Left colon (tissue), 2 donors: Measurements from ENCODE around the gene PPP3R1. TPM values are rescaled to one million over a fixed set of nuclear protein-coding genes. Genes with fewer than 3 reads are reported as not detected.

Experiments used
- ATAC-seq: fragments of 200-7000 bp; cut with Tn5 transposase; one replicate; pipeline ENCODE4 v1.9.1; 2020; ENCODE audit warnings: mild to moderate bottlenecking, moderate library complexity
- DNase-seq, 2 donors: peaks; one replicate each; pipeline ENCODE4 v3.0.0-alpha.2; 2020
- intact Hi-C, 2 donors: fragments of 100-400 bp; cut with DNase I in 1 of 2; cut with micrococcal nuclease in 1 of 2; formaldehyde crosslinking; loops; one replicate each; pipeline versions ENCODE4 v1.11.2 to v1.14.0; 2022; cut with DNase I, micrococcal nuclease
- total RNA-seq, 2 donors: library from RNA; stranded (reverse); fragmentation: NEBNext Ultra II Directional; extraction: Animal tissue kit (Norgen Biotek cat#: 25700); gene quantifications; one replicate each; pipeline ENCODE4 v1.2.1, GENCODE V29; 2021
- donor health status: DM: no; HTN: no; CAD: no.
- donor health status: DM: yes; HTN: yes; CAD: no.

The PPP3R1 gene
- total RNA-seq, 2 donors from 2014 or later = 54.7 to 56.3 TPM

DNA sequence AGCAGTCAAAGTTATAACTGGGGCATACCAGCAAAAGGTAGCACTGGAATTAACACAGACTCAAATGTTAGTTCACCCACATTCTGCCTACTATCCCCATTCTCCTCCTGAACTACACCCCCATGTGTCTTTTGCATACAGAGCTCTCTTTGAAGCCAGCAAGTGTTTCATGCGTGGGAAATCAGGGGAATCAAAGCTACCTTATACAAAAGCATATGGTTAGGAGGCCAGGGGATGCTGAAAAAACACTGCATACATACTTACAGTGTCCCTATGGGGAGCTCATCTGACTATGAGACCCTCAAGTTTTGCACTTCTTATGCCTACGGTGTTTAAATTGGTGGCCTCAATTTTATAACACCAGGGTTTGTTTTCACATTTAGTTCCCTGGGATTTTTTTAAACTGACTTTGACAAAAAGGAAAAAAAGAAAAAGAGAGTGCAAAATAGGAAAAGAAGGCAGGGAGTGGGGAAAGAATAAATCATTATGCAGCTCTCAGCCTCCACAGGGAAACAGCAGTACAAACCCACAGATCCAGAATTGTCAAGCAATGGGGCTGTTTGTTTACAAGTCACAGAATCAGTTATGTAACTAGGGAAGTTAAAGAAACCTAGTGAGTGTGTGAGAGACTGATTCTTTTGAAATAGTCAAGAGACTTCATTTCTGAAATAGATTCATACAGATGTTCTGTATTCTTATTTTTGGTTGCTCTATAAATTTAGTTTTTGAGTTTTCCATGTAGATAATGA lies 20.1 kb upstream of the PPP3R1 start:
- intact Hi-C loops = no loop called here
- DNase-seq (no peak), ATAC-seq (no peak)

DNA sequence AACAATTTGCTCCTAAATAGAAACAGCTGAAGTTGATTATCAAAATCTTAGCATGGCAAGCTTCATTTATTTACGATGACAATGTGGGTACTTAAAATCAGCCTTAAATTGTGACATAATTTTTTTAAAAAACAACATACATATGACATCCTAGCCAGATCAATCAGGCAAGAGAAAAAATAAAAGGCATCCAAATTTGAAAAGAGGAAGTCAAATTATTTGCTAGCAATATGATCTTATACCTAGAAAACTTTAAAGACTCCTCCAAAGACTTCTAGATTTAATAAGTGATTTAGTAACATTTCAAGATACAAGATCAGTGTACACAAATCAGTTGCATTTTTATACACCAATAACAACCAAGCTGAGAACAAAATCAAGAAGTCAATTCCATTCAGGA lies 14.3 kb upstream of the PPP3R1 start:
- ATAC-seq = no peak
- intact Hi-C loops = no loop called here

DNA sequence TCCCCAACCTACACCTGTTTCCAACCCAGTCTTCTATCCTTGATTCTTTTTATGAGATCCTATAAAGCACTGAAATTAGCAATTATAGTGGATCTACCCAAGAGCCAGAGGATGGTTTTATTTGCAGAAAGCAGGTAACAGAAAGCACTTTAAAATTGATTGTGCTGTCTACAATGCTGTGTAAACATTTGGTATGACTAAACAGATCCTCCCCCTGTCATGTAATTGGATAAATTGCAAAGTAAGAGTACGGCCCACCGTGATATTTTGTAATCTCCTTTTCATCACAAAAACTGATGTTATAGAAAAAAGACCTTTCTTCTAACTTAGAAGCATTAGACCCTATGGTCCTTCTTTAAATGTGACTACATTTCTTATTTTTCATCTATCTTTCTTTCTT lies 11.3 kb upstream of the PPP3R1 start:
- no peak for ATAC-seq
- intact Hi-C loops = no loop called here
- DNase-seq = no peak

More for the DNA sequence above, 14.3 kb upstream of the PPP3R1 start:
- DNase-seq = no peak

DNA sequence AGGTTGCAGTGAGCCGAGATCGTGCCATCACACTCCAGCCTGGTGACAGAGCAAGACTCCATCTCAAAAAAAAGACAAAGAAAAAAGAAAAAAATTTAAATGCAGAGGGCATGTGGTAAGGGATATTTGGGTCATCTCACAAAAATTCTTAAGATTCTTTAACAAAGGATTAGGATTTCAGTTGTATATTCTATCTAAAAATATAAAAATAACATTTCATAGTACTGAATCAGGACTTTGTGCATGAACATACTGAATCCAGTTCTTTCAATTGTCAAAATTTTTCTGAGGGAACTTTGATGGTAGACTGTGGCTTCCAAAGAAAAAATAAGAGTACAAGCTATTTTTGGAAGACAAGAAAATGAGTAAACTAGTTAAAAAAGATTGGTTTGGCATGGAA lies 6.5 kb upstream of the PPP3R1 start:
- ATAC-seq = no peak
- intact Hi-C loops = no loop called here

DNA sequence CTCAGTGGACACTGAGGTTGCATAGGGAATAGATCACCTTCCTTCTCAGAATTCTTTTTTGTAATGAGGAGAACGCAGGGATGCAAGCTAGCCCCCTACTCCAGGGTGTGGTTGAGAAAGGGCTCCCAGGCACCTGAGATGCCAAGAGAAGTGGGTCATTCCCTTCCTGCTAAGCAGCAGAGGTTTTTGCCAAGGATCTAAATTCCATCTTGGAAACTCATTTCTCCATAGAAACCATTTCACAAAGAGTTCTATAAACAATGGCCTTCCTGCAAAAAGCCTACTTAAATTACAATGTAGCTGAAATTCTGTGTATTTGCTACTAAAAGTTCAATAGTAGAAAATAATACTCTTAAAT lies 3.7 kb upstream of the PPP3R1 start:
- intact Hi-C loops = no loop called here
- ATAC-seq = no peak
- DNase-seq = no peak

More for the DNA sequence above, 6.5 kb upstream of the PPP3R1 start:
- no peak for DNase-seq

DNA sequence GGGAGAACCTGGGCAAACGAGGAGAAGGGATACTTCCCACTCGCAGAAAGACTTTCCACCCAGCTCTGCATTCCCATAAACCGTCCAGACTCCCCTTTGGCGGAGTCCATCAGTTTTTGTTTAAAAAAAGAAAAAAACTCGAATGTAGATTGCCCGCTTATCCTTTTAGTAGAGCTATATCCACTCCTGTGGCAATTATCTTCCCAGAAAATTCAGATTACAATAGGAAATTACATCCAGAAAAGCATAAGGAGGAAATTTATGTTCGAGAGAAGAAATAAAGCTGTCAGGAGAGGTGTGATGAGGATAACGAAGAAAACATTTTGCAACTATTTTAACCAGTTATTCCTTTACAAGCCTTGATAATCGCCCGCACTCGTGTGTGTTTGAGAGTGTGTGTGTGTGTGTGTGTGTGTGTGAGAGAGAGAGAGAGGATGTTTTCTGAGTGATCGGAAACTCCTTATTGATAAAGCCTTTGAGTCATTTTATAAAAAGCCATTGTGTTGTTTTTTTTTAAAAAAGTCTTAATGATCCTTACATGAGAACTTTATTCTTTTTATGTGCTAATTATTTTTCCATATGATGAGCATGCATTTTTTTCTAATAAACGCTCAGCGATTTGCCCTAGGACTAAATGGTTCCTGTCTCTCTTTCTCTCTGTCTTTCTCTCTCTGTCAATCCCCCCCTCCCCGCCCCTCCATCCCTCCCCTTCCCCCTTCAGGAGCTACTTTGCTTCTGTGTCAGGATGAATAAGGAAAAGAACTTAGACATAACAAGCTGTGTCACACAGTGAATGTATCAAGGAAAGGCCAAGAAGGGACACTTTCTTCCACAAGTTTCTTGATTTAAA lies 1.1 kb upstream of the PPP3R1 start:
- ATAC-seq (no peak), DNase-seq (peak in 1 of 2 donors; percentile 21)
- intact Hi-C loops = no loop called here

DNA sequence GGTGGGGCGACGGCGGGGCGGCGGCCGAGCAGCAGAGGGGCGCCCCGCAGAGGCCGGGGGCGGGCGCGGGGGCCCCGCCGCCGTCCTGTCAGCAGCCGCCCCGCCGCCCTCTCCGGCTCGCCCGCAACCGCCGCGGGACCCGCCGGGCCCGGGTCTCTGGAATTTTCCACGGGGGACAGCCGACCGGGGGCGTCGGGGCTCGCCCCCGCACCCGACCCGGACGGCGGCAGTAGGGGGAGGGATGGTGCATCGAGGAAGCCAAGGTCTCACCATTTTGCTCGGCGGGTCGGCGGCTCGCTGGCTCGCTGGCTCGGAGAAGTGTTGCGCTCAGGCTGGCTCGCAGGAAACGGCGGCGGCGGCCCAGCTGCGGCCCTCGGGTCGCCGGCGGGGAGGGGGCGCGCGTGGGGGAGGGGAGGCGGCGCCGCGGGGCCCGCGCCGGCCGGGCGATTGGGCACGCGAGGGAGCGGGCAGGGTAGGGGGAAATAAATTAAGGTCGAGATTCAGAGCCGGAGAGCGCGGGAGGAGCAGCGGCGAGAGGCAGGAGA lies 405 bp downstream of the PPP3R1 start:
- peak; percentile 9 for ATAC-seq
- DNase-seq = peak; percentile 35 to 60
- intact Hi-C loops = no loop called here

DNA sequence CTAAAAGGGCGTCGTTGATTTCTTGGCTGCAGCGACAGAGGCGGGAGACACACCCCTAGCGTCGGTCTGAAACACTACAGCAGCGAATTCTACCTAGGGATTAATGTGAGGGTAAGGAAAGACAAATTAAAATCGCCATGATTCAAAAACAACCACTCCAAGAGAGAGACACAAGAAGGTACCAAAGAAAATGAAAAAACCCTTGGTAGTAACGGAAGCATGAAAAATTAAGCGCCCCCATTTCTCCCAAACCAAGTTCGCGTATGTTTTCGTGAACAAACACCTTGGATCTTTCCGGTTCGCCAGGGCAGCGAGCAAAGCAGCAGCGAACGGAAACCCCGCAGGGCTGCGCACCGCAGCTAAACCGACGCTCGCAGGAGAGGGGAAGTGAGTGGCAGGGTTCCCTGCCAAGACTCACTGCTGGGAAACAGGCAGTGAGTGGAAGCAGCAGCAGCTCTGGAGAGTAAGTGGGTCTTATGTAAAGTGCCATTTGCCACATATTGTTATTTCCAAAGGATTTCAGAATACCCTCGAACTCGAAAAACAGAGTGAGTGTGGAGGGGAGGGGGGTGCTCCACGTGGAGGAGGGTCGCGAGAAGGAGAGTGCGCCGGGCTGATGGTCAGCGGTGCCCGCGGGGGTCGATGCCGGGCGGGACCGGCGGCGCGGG lies 1.0 kb downstream of the PPP3R1 start:
- DNase-seq (peak; percentile 49 to 80), ATAC-seq (peak; percentile 24)
- intact Hi-C loops = no loop called here

DNA sequence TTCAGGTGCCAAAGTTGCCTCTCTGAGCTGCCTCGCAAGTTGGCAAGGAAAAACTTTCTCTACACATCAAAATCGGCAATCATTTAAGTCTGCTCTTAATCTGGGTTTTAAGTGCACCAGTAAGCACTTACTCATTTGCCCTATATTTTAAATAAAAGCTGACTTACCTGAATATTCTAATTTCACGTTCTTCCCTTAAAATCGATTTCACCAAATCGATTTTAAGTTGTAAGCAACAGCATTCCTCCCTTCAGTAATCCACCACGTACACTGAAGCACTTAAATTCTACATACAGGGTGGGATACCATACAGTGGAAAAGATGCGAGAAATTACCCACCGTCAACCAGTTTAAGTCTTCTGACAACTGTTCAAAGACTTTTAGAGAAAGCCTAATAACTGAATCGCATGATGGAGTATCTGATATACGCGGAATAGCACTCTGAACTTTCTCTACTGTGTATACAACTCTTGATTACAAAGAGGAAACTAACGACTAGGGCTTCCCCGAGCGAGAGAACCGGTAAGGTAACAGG lies 1.6 kb downstream of the PPP3R1 start:
- intact Hi-C loops = no loop called here

DNA sequence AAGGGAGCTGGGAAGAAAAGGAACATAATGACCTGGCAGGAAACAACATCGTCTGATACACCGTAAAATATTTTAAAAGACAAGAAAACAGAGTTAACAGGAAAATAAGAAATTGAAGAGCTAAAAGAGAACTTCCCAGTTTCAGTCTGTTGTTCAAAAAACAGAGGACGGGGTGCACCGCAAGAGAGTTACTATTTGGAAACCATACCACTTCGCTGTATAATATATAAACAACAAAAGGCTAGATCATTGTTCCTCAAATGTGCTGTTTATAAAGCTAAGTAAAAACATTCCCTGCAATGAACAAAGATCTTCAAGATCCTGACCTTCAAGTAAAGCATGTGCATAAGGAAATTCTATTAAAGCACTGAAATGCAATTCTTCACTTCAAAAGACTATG lies 2.1 kb downstream of the PPP3R1 start:
- DNase-seq = no peak
- ATAC-seq = no peak
- intact Hi-C loops = no loop called here

More for the DNA sequence above, 1.6 kb downstream of the PPP3R1 start:
- ATAC-seq (peak; percentile 73), DNase-seq (peak in 1 of 2 donors; percentile 87)

DNA sequence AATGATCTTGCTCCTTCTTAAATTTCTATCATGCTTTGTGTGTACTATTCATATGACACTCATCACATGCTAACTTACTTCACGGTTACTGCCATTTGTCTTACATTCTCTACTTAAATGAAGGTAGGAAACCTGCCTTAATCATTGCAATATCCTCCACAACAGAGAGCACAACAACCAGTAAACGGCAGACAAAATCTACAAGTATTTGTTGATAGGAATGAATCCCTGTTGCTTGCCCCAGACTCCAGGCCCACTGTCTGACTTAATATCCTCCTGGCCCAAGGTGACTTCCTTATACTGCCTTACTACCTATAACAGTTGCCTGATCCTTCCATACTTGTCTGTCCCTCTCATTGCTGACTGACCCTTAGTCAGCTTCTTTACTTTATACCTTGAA lies 3.5 kb downstream of the PPP3R1 start:
- DNase-seq (no peak), ATAC-seq (no peak)
- intact Hi-C loops = loop anchor here in 1 of 2 donors (10.0 kb wide), 1 partner anchor 54 kb away; no protein-coding TSS in a partner anchor

DNA sequence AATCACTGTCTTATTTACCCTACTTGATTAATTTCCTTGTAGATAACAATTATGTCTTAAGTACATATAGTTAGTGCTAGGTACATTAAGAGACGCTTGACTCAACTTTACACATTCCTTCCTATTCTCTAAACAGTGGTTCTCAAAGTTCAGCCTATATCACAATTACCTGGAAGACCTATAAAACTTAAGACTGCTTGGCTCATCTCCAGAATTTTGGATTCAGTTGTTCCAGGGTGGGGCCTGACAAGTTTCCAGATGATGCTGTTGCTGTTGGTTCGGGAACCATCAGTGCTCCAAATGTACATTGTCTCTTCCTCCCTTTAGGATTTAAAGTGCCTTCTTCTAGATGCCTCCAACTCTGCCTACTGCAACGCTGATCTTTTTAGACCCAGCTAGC lies 4.0 kb downstream of the PPP3R1 start:
- intact Hi-C loops = loop anchor here in 1 of 2 donors (10.0 kb wide), 1 partner anchor 54 kb away; no protein-coding TSS in a partner anchor
- DNase-seq = no peak
- no peak for ATAC-seq

DNA sequence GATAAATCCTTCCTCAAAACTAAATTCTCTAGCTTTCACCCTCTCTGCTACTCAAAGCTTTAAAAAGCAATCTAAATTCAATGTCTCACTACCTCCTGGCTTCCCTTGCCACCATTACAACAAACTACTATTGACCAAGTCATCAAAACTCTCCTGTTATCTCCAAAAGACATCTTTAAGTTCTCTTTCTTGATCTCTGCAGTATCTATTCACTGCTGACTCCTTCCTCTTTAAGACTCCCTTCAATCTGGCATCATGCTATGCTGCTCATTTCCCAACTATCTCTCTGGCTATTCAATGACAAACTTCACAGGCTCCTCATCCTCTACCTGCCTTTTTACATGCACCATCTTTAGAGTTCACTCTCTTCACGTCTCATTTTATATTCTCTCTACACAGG lies 5.9 kb downstream of the PPP3R1 start:
- intact Hi-C loops = loop anchor here in 1 of 2 donors (10.0 kb wide), 1 partner anchor 52 kb away; no protein-coding TSS in a partner anchor
- DNase-seq = no peak
- ATAC-seq = no peak

DNA sequence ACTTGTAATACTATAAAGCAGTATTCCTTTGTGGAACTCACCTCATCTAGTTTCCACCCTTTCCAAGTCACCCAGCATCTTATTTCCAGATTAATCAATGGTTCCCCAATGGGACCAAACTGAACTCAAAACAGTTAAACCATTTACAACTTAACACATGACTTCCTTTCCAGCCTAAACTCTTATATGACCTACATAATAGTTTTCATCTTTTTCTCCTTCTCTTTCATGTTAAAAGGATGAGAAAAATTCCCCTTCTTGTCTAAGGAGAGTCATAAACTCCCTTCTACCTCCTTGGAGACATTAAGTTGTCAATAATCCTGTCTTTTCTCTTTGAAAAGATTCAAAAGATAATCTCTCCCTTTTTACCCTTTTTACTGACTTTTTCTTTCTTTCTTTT lies 6.7 kb downstream of the PPP3R1 start:
- DNase-seq = no peak
- intact Hi-C loops = loop anchor here in 1 of 2 donors (10.0 kb wide), 1 partner anchor 51 kb away; no protein-coding TSS in a partner anchor
- ATAC-seq = no peak

DNA sequence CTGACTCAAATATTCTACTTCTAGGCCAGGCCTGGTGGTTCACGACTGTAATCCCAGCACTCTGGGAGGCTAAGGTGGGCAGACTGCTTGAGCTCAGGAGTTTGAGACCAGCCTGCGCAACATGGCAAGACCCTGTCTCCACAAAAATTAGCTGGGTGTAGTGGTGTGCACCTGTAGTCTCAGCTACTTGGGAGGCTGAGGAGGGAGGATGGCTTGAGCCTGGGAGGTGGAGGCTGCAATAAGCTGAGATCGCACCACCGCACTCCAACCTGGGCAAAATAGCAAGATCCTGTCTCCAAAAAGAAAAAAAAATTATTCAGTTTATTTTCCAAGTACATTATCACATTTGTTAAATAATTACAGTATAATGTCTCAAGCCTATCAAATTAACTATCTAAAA lies 7.3 kb downstream of the PPP3R1 start:
- DNase-seq (no peak), ATAC-seq (no peak)
- intact Hi-C loops = loop anchor here in 1 of 2 donors (10.0 kb wide), 1 partner anchor 50 kb away; no protein-coding TSS in a partner anchor

DNA sequence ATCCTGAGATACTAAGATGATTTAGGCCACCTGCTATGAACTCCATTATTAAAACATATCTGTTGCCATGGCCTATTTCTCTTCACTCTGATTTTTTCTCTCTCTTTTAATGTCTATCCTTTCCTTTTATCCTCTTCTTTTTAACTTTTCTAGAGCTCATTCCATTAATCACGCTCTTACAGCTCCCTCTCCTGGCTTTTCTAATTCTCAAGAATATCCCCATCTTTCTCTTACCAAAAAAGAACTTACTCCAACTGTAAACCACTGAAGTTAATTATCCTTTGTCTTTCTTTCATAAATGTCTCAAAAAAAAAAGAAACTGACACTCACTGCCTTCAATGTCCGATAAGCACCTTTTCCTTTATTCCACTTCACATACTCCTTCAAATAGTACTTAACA lies 7.9 kb downstream of the PPP3R1 start:
- ATAC-seq (no peak), DNase-seq (no peak)
- intact Hi-C loops = loop anchor here in 1 of 2 donors (10.0 kb wide), 1 partner anchor 50 kb away; no protein-coding TSS in a partner anchor

DNA sequence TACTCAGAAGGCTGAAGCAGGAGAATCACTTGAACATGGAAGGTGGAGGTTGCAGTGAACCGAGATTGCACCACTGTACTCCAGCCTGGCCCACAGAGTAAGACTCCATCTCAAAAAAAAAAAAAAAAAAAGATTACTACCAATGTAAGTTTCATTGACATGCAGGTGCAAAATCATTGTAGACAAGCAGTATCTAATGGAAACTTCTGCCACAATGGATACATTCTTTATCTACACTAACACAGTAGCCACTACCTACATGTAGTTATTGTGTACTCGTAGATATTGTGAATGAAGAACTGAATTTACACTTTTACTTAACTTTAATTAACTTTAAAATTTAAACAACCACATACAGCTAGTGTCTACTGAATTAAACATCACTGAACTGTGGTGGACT lies 10.6 kb downstream of the PPP3R1 start:
- intact Hi-C loops = loop anchor here in 1 of 2 donors (10.0 kb wide), 1 partner anchor 47 kb away; no protein-coding TSS in a partner anchor
- ATAC-seq (no peak), DNase-seq (no peak)

DNA sequence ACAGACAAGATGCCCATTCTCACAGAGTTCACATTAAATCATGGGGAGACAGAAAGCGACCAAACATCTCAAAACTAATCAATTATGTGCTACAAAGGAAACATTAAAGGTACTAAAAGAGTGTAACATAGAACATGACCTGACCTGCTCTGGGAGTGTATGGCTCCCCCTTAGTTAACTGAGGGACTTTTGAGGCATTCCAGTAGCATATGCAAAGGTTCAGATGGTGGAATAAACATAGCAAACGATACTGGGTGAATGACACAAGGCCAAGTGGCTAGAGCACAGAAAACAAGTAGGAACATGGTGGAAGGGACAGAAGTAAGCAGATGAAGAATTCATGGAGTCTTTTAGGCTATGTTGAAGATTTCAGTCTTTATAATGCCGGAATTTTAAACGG lies 11.9 kb downstream of the PPP3R1 start:
- intact Hi-C loops = loop anchor here in 1 of 2 donors (10.0 kb wide), 1 partner anchor 46 kb away; no protein-coding TSS in a partner anchor
- DNase-seq = no peak
- no peak for ATAC-seq
